HepG2 (cell line): ENCODE measurements around the gene COA1. TPM values are rescaled to one million over a fixed set of nuclear protein-coding genes. Genes with fewer than 3 reads are reported as not detected.

Source experiments
- ATAC-seq: fragments of 200-7000 bp; cut with Tn5 transposase; 3 replicates; pipeline ENCODE4 v1.9.1; 2020; ENCODE audit warnings: mild to moderate bottlenecking, moderate library complexity
- BruUV-seq: library from RNA; stranded (reverse); fragments of 400-500 nt; replicated peaks from 2 replicates; lab custom pipeline; 2021; lab: Mats Ljungman, UMichigan
- CTCF ChIA-PET: fragments of 300-600 bp; formaldehyde crosslinking; extraction: SDS; loops from one replicate; lab custom pipeline; 2021; ENCODE audit warnings: low total read pairs, inconsistent platforms, low intra/inter-chr PET ratio; lab: Yijun Ruan, JAX
- POLR2A ChIA-PET: fragments of 350-600 bp; sonication (Branson Sonifier 250); formaldehyde crosslinking; loops from one replicate; lab custom pipeline; 2020; ENCODE audit warnings: antibody characterized with exemption, inconsistent platforms; lab: Yijun Ruan, JAX
- DNase-seq: peaks from one replicate; pipeline ENCODE4 v3.0.0-alpha.2; 2015; ENCODE audit warnings: low spot score
- FAIRE-seq: peaks from 3 replicates; lab custom pipeline; 2011; peaks lifted over from hg19 to GRCh38; lab: Jason Lieb, UNC
- H2AFZ ChIP-seq: one replicate; pipeline ENCODE4 v1.6.1; 2011; ENCODE audit warnings: low read length, inconsistent platforms
- H3K27ac ChIP-seq: fragments of 300-600 bp; 3 replicates; pipeline ENCODE4 v1.8.0; 2011; ENCODE audit warnings: mixed run types, mild to moderate bottlenecking, mixed read lengths, low read length, inconsistent platforms; ENCODE audit not compliant: insufficient read depth; ENCODE audit errors: extremely low read length
- H3K27me3 ChIP-seq, 2 experiments: fragments of 200-600 bp in 1 of 2; 2 replicates in 1 of 2; 3 replicates in 1 of 2; pipeline versions ENCODE4 v1.6.0 to v1.8.0; 2011; ENCODE audit warnings: low read length in 2 of 2, mild to moderate bottlenecking in 2 of 2, moderate library complexity in 2 of 2, inconsistent platforms in 1 of 2; ENCODE audit not compliant: insufficient read depth in 2 of 2, control insufficient read depth in 1 of 2
- H3K36me3 ChIP-seq, 2 experiments: fragments of 200-600 bp in 1 of 2; replicated peaks in 1 of 2; 2 replicates in 1 of 2; 3 replicates in 1 of 2; pipeline versions ENCODE4 v1.5.1 to v1.8.0; 2011; ENCODE audit warnings: low read length in 2 of 2, inconsistent platforms in 1 of 2; ENCODE audit not compliant: insufficient read depth in 2 of 2, control insufficient read depth in 1 of 2
- H3K4me1 ChIP-seq: 2 replicates; pipeline ENCODE4 v1.5.1; 2012; ENCODE audit warnings: low read length, inconsistent platforms; ENCODE audit not compliant: insufficient read depth
- H3K4me2 ChIP-seq: 2 replicates; pipeline ENCODE4 v1.6.0; 2011; ENCODE audit warnings: low read depth, low read length, inconsistent platforms
- H3K4me3 ChIP-seq, 3 experiments: fragments of 200-600 bp in 1 of 3; sonication (generic), shearing (Covaris generic) in 1 of 3; replicated peaks in 1 of 3; 2 replicates each; pipeline ENCODE4 v1.5.1; 2011 to 2016; ENCODE audit warnings: low read length in 3 of 3, inconsistent platforms in 2 of 3, low read depth in 2 of 3, mild to moderate bottlenecking in 2 of 3, control low read depth in 1 of 3, mixed read lengths in 1 of 3; ENCODE audit not compliant: insufficient read depth in 1 of 3
- H3K79me2 ChIP-seq: one replicate; pipeline ENCODE4 v1.6.1; 2011; ENCODE audit warnings: low read length, inconsistent platforms; ENCODE audit not compliant: insufficient read depth
- H3K9ac ChIP-seq: 2 replicates; pipeline ENCODE4 v1.6.0; 2011; ENCODE audit warnings: mild to moderate bottlenecking, low read depth, low read length, inconsistent platforms; ENCODE audit not compliant: insufficient read depth
- H3K9me3 ChIP-seq: 2 replicates; pipeline ENCODE4 v1.5.1; 2012; ENCODE audit warnings: mild to moderate bottlenecking, low read length
- H4K20me1 ChIP-seq: 2 replicates; pipeline ENCODE4 v1.6.0; 2011; ENCODE audit warnings: inconsistent platforms, mild to moderate bottlenecking, low read length, moderate library complexity; ENCODE audit not compliant: insufficient read depth
- CBX5 ChIP-seq: sonication (generic); formaldehyde crosslinking; IDR thresholded peaks from 2 replicates; pipeline ENCODE4 v1.4.0; 2020; ENCODE audit warnings: missing genetic modification reagents, borderline replicate concordance
- MAZ ChIP-seq, 2 experiments: sonication (generic) in 1 of 2; formaldehyde crosslinking in 1 of 2; IDR thresholded peaks; 2 replicates each; pipeline versions ENCODE4 v1.5.0 to v1.6.1; 2012 to 2020; ENCODE audit warnings: low read depth in 2 of 2, mild to moderate bottlenecking in 2 of 2, borderline replicate concordance in 1 of 2, improper control_type of control experiment in 1 of 2, low read length in 1 of 2, missing genetic modification reagents in 1 of 2, moderate library complexity in 1 of 2
- RBM39 ChIP-seq: fragments of 200-400 bp; formaldehyde crosslinking; IDR thresholded peaks from one replicate; pipeline ENCODE4 v1.6.1; 2018; ENCODE audit warnings: antibody characterized with exemption, mild to moderate bottlenecking, low read depth, low read length; ENCODE audit not compliant: poor library complexity, severe bottlenecking
- REL ChIP-seq: sonication (generic); formaldehyde crosslinking; conservative IDR thresholded peaks from 2 replicates; pipeline ENCODE4 v1.8.0; 2022; ENCODE audit warnings: mild to moderate bottlenecking, missing genetic modification reagents, moderate library complexity
- SP1 ChIP-seq, 2 experiments: fragments of 450-650 bp in 1 of 2; sonication (generic) in 1 of 2; formaldehyde crosslinking in 1 of 2; IDR thresholded peaks; 2 replicates each; pipeline versions ENCODE4 v1.4.0 to v1.6.1; 2016 to 2020; ENCODE audit warnings: missing genetic modification reagents in 1 of 2
- SUZ12 ChIP-seq: fragments of 150-350 bp; IDR thresholded peaks from 2 replicates; pipeline ENCODE4 v1.6.1; 2014; ENCODE audit warnings: low read depth, low read length
- ZBTB10 ChIP-seq: sonication (generic); formaldehyde crosslinking; IDR thresholded peaks from 2 replicates; pipeline ENCODE4 v1.4.0; 2020; ENCODE audit warnings: missing genetic modification reagents, borderline replicate concordance
- ZFP62 ChIP-seq: sonication (generic); formaldehyde crosslinking; IDR thresholded peaks from 2 replicates; pipeline ENCODE4 v1.4.0; 2020; ENCODE audit warnings: missing genetic modification reagents
- ZFX ChIP-seq: sonication (generic); formaldehyde crosslinking; IDR thresholded peaks from 2 replicates; pipeline ENCODE4 v1.4.0; 2020; ENCODE audit warnings: mild to moderate bottlenecking, low read depth, missing genetic modification reagents, moderate library complexity
- ZNF33A ChIP-seq: sonication (generic); formaldehyde crosslinking; IDR thresholded peaks from 2 replicates; pipeline ENCODE4 v1.5.1; 2020; ENCODE audit warnings: missing genetic modification reagents, mild to moderate bottlenecking, moderate library complexity, borderline replicate concordance
- ZNF790 ChIP-seq: sonication (generic); formaldehyde crosslinking; IDR thresholded peaks from 2 replicates; pipeline ENCODE4 v1.8.0; 2022; ENCODE audit warnings: missing genetic modification reagents, mild to moderate bottlenecking, borderline replicate concordance
- WGBS: methylation state at CpG from one replicate; pipeline ENCODE4 v1.1.6; 2017; ENCODE audit warnings: low lambda C conversion rate; 5-methylcytosine and 5-hydroxymethylcytosine counted together
- in situ Hi-C: cut with HindIII; loops from 2 replicates; pipeline ENCODE4 v1.10.0; 2017; ENCODE audit warnings: low pct_unique_long_range_greater_than_20kb; ENCODE audit not compliant: extremely low pct_ligation_motif_present
- intact Hi-C: fragments of 100-400 bp; cut with micrococcal nuclease; formaldehyde crosslinking; loops from one replicate; pipeline ENCODE4 v1.10.0; 2022; ENCODE audit not compliant: unreplicated experiment
- polyA plus RNA-seq, 8 experiments: library from polyadenylated mRNA; depleted of rRNA in 3 of 8; stranded (reverse) in 7 of 8; unstranded in 1 of 8; fragments of >200 nt; fragmentation: Illumina TruSeq in 4 of 8; extraction: Trizol in 4 of 8; gene quantifications; 2 replicates each; pipeline versions ENCODE4 v1.2.1 to v1.2.3, GENCODE V29; 2011 to 2016; ENCODE audit warnings: low read depth in 4 of 8, missing spikeins in 1 of 8, mixed read lengths in 1 of 8; ENCODE audit not compliant: insufficient read depth in 1 of 8
- total RNA-seq, 5 experiments: library from RNA; depleted of rRNA; stranded (reverse); fragments of >200 nt; fragmentation: Illumina TruSeq; extraction: Trizol; gene quantifications; 2 replicates each; pipeline ENCODE4 v1.2.3, GENCODE V29; 2016; ENCODE audit warnings: low read depth in 1 of 5

Gene COA1
- total and polyA plus RNA-seq, 2 of the 13 experiments (the other 11 are each of a cell fraction or from before 2014, with no cell fraction given), result 33.2 to 65.7 TPM

GRCh38 chr7:43758822-43759683 lies 29.7 kb upstream of the COA1 start (continued):
- TF ChIP-seq MAZ (IDR thresholded peaks at IDR 0.05; ENCODE audit: borderline replicate concordance, low read depth, low read length) (no peak), MAZ (CRISPR knock-in tag; IDR thresholded peaks at IDR 0.05; ENCODE audit: low read depth) (peak; percentile 51; the same call in 1 of the 2 replicates), CBX5 (CRISPR knock-in tag) (no peak), ZNF33A (CRISPR knock-in tag) (no peak), ZFX (peak; percentile 46; the same call in 1 of the 2 replicates), REL (CRISPR knock-in tag) (0 out of 2 replicates have a peak, but pooled peaks have one; percentile 64), SUZ12 (no peak), ZNF790 (no peak)
- TF ChIP-seq, all 625 proteins: peak for 23

GRCh38 chr7:43758029-43758821 lies 28.9 kb upstream of the COA1 start, which contains the start of gene BLVRA:
TSS of gene BLVRA (plus strand) at chr7:43758680. CDS start at chr7:43771159, 12,479 bp downstream.
- FAIRE-seq (no peak), DNase-seq (peak; percentile 37), ATAC-seq (peak; percentile 88)
- Histone ChIP-seq H3K9ac (peak within 1 kb of the TSS; percentile 83), H3K4me2 (peak within 1 kb of the TSS; percentile 89), H3K79me2 (peaks cover 25% of the 10 kb centered on the region), H3K27ac (peak within 1 kb of the TSS; percentile 60), H3K4me1 (peaks cover 58% of the 10 kb centered on the region), H4K20me1 (no peaks in the 10 kb centered on the region), H3K4me3 (peak within 1 kb of the TSS; percentile 75 to 91 (median 82)), H3K27me3 (no peaks in the 10 kb centered on the region; a peak in 1 of 5 replicates), H2AFZ (peak within 1 kb of the TSS; percentile 52), H3K9me3 (no peaks in the 10 kb centered on the region), H3K36me3 (no peaks in the 10 kb centered on the region)
- CTCF ChIA-PET, result no interaction called here
- TSS peak; percentile 66 for BruUV-seq
- intact Hi-C loops, result loop anchor here (2.0 to 5.0 kb wide), 2 partner anchors 27 to 54 kb away; no protein-coding TSS in a partner anchor
- POLR2A ChIA-PET, result interaction anchor here (0.7 to 2.9 kb wide), 8 partner anchors 8 to 176 kb away, joined by 3 to 28 read pairs (median 12); partner anchors contain the start of genes COA1 and STK17A
- WGBS, result 0% methylated on average over 7 of the region's 67 CpGs
- in situ Hi-C loops, result no loop called here
- TF ChIP-seq RBM39 (no peak), ZBTB10 (no peak; the same call in 1 of the 2 replicates), SP1 (IDR thresholded peaks at IDR 0.05) (no peak), SP1 (CRISPR knock-in tag; IDR thresholded peaks at IDR 0.05) (peak; percentile 43), ZFP62 (CRISPR knock-in tag) (no peak)
